Keratinocyte (primary cell): ENCODE measurements around the gene ATCAY. TPM values are rescaled to one million over a fixed set of nuclear protein-coding genes. Genes with fewer than 3 reads are reported as not detected.

Source experiments
- DNase-seq: peaks from one replicate; pipeline ENCODE4 v3.0.0-alpha.2; 2011; ENCODE audit warnings: low read depth, missing footprints, low spot score
- FAIRE-seq: peaks from 2 replicates; lab custom pipeline; 2011; peaks lifted over from hg19 to GRCh38; lab: Jason Lieb, UNC
- H2AFZ ChIP-seq: 2 replicates; pipeline ENCODE4 v1.6.0; 2012; ENCODE audit warnings: low read length, control low read depth, inconsistent platforms; ENCODE audit not compliant: control insufficient read depth
- H3K27ac ChIP-seq: 2 replicates; pipeline ENCODE4 v1.5.1; 2011; ENCODE audit warnings: low read length; ENCODE audit not compliant: control insufficient read depth, insufficient read depth
- H3K27me3 ChIP-seq: 3 replicates; pipeline ENCODE4 v1.6.0; 2011; ENCODE audit warnings: low read length; ENCODE audit not compliant: control insufficient read depth, insufficient read depth; ENCODE audit errors: extremely low read depth
- H3K36me3 ChIP-seq, 2 experiments: 2 replicates in 1 of 2; 3 replicates in 1 of 2; pipeline ENCODE4 v1.5.1; 2011; ENCODE audit warnings: low read length in 2 of 2, mild to moderate bottlenecking in 1 of 2; ENCODE audit not compliant: control insufficient read depth in 2 of 2, insufficient read depth in 2 of 2; ENCODE audit errors: extremely low read depth in 1 of 2
- H3K4me1 ChIP-seq: 3 replicates; pipeline ENCODE4 v1.5.1; 2011; ENCODE audit warnings: low read length; ENCODE audit not compliant: control insufficient read depth, insufficient read depth; ENCODE audit errors: extremely low read depth
- H3K4me2 ChIP-seq: 3 replicates; pipeline ENCODE4 v1.6.0; 2011; ENCODE audit warnings: low read depth, low read length; ENCODE audit not compliant: control insufficient read depth, insufficient read depth; ENCODE audit errors: extremely low read depth
- H3K4me3 ChIP-seq, 3 experiments: fragments of 200-600 bp in 1 of 3; sonication (generic) in 1 of 3; 2 replicates in 2 of 3; 3 replicates in 1 of 3; pipeline ENCODE4 v1.5.1; 2011 to 2016; ENCODE audit warnings: low read length in 3 of 3, mild to moderate bottlenecking in 3 of 3, control low read depth in 2 of 3, inconsistent platforms in 1 of 3, low read depth in 1 of 3, mixed read lengths in 1 of 3, mixed run types in 1 of 3, moderate library complexity in 1 of 3; ENCODE audit not compliant: control insufficient read depth in 2 of 3, insufficient read depth in 2 of 3; ENCODE audit errors: extremely low read depth in 1 of 3
- H3K79me2 ChIP-seq: 2 replicates; pipeline ENCODE4 v1.6.0; 2012; ENCODE audit warnings: low read length; ENCODE audit not compliant: control insufficient read depth, insufficient read depth
- H3K9ac ChIP-seq: 3 replicates; pipeline ENCODE4 v1.6.0; 2011; ENCODE audit warnings: low read length; ENCODE audit not compliant: control insufficient read depth, insufficient read depth; ENCODE audit errors: extremely low read depth
- H3K9me1 ChIP-seq: 3 replicates; pipeline ENCODE4 v1.6.0; 2011; ENCODE audit warnings: low read length; ENCODE audit not compliant: control insufficient read depth, insufficient read depth; ENCODE audit errors: extremely low read depth
- H3K9me3 ChIP-seq: 2 replicates; pipeline ENCODE4 v1.5.1; 2012; ENCODE audit warnings: low read depth, low read length; ENCODE audit not compliant: control insufficient read depth
- H4K20me1 ChIP-seq: 3 replicates; pipeline ENCODE4 v1.6.0; 2011; ENCODE audit warnings: low read length; ENCODE audit not compliant: control insufficient read depth, insufficient read depth; ENCODE audit errors: extremely low read depth
- CTCF ChIP-seq, 3 experiments: IDR thresholded peaks in 1 of 3; conservative IDR thresholded peaks in 1 of 3; optimal IDR thresholded peaks in 1 of 3; 2 replicates in 2 of 3; 3 replicates in 1 of 3; pipeline versions ENCODE3 to v1.5.1; 2011; ENCODE audit warnings: low read length in 3 of 3, mild to moderate bottlenecking in 3 of 3, moderate library complexity in 2 of 3, control low read depth in 1 of 3, inconsistent platforms in 1 of 3; ENCODE audit not compliant: insufficient read depth in 2 of 3; ENCODE audit errors: extremely low read depth in 1 of 3
- EZH2 ChIP-seq: IDR thresholded peaks from one replicate; pipeline ENCODE4 v1.6.1; 2012; ENCODE audit warnings: inconsistent platforms, mild to moderate bottlenecking, low read length, moderate library complexity
- dilution Hi-C: fragments of 300-500 bp; cut with MboI; formaldehyde crosslinking; loops from one replicate; pipeline ENCODE4 v1.7.0; 2020; ENCODE audit warnings: low sequenced_read_pairs; ENCODE audit not compliant: extremely low pct_ligation_motif_present
- polyA plus RNA-seq, 5 experiments: library from polyadenylated mRNA; depleted of rRNA in 3 of 5; stranded (reverse) in 3 of 5; stranded (forward) in 1 of 5; unstranded in 1 of 5; fragments of >200 nt; gene quantifications; 1 replicate in 1 of 5; 2 replicates in 3 of 5; 3 replicates in 1 of 5; pipeline versions ENCODE4 v1.2.1 to v1.2.3, GENCODE V29; 2011 to 2012; ENCODE audit warnings: missing spikeins in 2 of 5, low read depth in 1 of 5, low replicate concordance in 1 of 5

The ATCAY gene
- polyA plus RNA-seq, 1 donor (not counting 4 experiments of a cell fraction or from before 2014, with no cell fraction given): not detected

GRCh38 chr19:3863648-3864047 lies 16.8 kb upstream of the ATCAY start:
- no peak overlapping the region for H3K9ac ChIP-seq
- no peak for TF ChIP-seq CTCF (optimal IDR thresholded peaks at IDR 0.05 in 1 of 3, IDR thresholded peaks at IDR 0.05 in 1 of 3, conservative IDR thresholded peaks at IDR 0.05 in 1 of 3; ENCODE audit: extremely low read depth in 1 of 3, insufficient read depth in 2 of 3, low read length in 3 of 3)
- TF ChIP-seq EZH2: no peak
- no peak overlapping the region for H3K27ac ChIP-seq
- H2AFZ ChIP-seq: no peak overlapping the region
- no peak for DNase-seq
- no peak overlapping the region for H3K4me3 ChIP-seq
- dilution Hi-C loops: no loop called here
- no peaks in the 10 kb centered on the region for H3K36me3 ChIP-seq
- H3K9me3 ChIP-seq: no peaks in the 10 kb centered on the region
- FAIRE-seq: no peak
- H3K4me1 ChIP-seq: no peaks in the 10 kb centered on the region
- H3K4me2 ChIP-seq: no peak overlapping the region
- H3K9me1 ChIP-seq: no peaks in the 10 kb centered on the region
- H4K20me1 ChIP-seq: peaks cover 3% of the 10 kb centered on the region
- no peaks in the 10 kb centered on the region for H3K79me2 ChIP-seq
- H3K27me3 ChIP-seq: peaks cover 61% of the 10 kb centered on the region

GRCh38 chr19:3866910-3867638 lies 13.4 kb upstream of the ATCAY start:
- no peak overlapping the region for H3K4me3 ChIP-seq
- H2AFZ ChIP-seq: no peak overlapping the region
- no peaks in the 10 kb centered on the region for H3K36me3 ChIP-seq
- TF ChIP-seq EZH2 (no peak), CTCF (optimal IDR thresholded peaks at IDR 0.05 in 1 of 3, IDR thresholded peaks at IDR 0.05 in 1 of 3, conservative IDR thresholded peaks at IDR 0.05 in 1 of 3; ENCODE audit: extremely low read depth in 1 of 3, insufficient read depth in 2 of 3, low read length in 3 of 3) (no peak)
- no peak for FAIRE-seq
- H3K4me2 ChIP-seq: no peak overlapping the region
- H3K4me1 ChIP-seq: no peaks in the 10 kb centered on the region
- H3K27me3 ChIP-seq: peaks cover 50% of the 10 kb centered on the region
- H3K9me3 ChIP-seq: peaks cover 5% of the 10 kb centered on the region
- no peaks in the 10 kb centered on the region for H3K79me2 ChIP-seq
- peaks cover 3% of the 10 kb centered on the region for H4K20me1 ChIP-seq
- no peak overlapping the region for H3K27ac ChIP-seq
- H3K9ac ChIP-seq: no peak overlapping the region
- DNase-seq: no peak
- dilution Hi-C loops: no loop called here
- no peaks in the 10 kb centered on the region for H3K9me1 ChIP-seq
